Measurements from ENCODE around the gene CPED1. TPM values are rescaled to one million over a fixed set of nuclear protein-coding genes. Genes with fewer than 3 reads are reported as not detected.

Gene CPED1
- total RNA-seq: 0.39 and 0.54 TPM in 2 replicates

DNA sequence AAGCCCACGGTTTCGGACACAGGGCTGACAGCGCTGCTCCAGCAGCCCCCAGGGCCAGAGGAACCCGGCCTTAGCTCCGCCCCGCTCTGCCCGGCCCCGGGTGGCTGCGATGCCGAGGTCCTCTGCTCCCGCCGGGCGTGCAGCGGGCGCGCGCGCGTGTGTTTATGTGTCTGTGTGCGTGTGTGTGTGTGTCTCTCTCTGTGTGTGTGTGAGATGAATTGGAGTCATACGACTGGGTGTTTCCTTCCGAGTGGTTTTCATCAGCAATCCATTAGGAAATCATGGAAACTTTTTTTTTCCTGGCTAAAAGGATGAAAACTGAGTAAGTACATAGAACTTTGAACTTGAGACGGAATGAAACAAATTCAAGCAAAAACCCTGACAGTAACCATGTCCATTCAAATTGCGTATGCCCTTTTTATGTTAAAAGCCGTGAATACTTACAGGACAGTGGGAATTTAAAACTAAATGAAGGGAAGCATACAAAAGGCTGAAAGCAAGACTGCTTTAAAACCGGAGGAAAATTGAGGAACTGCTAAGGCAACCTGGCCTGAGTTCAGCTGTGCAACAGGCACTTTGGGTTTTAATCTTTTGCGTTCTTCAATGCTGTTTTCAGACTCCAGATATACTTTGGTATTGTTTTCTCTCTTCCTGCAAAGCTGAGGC lies at the start of gene CPED1:
TSS of gene CPED1 (plus strand) at position 121 of the 666 bp plus-strand sequence. CDS start 911 bp downstream, outside the sequence.

DNA sequence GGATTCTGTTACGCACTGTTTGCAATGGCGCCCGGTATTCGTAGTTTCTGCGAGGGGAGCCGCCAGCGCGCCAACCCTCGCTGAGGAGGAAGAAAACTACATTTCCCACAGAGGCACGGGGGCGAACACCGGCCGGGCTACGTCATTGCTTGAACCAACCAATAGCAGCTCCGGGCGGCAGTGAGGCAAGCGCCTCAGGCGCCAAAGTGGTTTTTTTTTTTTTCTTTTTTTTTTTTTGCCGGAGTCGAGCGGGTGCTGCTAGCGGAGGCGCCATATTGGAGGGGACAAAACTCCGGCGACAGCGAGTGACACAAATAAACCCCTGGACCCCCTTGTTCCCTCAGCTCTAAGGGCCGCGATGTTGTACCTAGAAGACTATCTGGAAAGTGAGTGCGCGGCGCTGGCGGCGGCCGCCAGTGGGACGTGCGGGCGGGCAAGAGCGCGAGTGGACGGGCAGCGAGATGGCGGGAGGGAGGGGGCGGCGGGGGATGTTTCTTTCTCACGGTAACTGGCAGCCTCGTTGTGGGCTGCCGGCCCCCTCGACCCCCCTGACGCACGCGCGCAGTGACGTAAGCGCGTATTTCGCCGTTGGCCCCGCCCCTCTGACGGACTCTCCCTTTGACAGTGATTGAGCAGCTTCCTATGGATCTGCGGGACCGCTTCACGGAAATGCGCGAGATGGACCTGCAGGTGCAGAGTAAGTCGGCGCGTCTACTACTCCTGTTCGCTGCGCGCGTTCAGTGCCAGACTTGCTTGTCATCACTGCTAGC lies 37.8 kb upstream of the CPED1 start, which contains the start of gene ING3:
TSS of gene ING3 (plus strand) at position 239 of the 770 bp plus-strand sequence. CDS start at position 359, 120 bp downstream.

DNA sequence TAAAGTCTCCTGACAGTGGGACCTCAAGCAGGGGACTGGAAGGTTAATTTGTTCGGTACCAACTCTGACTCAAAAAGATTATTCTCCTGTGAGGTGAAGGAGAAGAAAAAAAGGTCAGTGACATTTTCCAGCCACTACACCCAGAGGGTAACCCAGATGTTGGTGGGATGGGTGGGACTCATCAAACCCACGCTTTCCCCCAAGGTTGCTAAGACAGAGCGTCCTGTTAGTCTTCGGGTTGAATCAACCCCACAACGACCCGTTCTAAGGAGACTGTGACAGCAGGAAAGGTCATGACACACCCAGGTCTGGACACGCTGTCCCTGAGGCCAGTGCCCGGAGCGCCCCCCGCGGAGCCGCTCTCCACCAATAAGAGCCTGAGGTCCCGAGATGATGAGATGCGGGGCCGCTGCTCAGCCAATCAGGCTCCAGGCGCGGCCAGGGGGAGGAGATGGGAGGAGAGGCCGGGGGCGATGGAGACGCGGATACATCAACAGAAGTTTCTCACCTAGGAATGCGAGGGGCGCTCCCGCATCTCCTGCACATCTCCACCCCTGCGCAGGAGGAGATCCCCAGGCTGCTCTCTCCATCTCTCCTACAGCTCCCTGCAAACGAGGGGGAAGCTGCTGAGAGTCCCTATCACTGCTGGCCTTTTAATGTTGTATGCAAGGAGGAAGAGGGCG lies 340.1 kb downstream of the CPED1 start, which contains the start of gene WNT16:
TSS of gene WNT16 (plus strand) at position 493 of the 683 bp plus-strand sequence. CDS start 293 bp downstream, outside the sequence.

Small RNAs within 50 kb of the gene (small RNA-seq; reads per million reads assigned to genes)
- gene HMGN1P18: not detected
- gene RNA5SP240: not detected
- not detected for gene RNA5SP241
- gene RNU6-517P: 0.20 reads per million

Other genes starting within 250 kb of the CPED1 start
- 5.2 and 6.3 TPM in 2 replicates for gene TSPAN12, start 130.6 kb upstream of the CPED1 start, total RNA-seq
- gene ING3, start 37.9 kb upstream of the CPED1 start, total RNA-seq: 12.0 and 13.0 TPM in 2 replicates

All from placental epithelial cell (primary cell).